Measurements from ENCODE around the gene UEVLD.

UEVLD gene

GRCh38 chr11:18495271-18495670 is 93.3 kb downstream of the UEVLD start:
- DNase-seq, result no peak

DNA sequence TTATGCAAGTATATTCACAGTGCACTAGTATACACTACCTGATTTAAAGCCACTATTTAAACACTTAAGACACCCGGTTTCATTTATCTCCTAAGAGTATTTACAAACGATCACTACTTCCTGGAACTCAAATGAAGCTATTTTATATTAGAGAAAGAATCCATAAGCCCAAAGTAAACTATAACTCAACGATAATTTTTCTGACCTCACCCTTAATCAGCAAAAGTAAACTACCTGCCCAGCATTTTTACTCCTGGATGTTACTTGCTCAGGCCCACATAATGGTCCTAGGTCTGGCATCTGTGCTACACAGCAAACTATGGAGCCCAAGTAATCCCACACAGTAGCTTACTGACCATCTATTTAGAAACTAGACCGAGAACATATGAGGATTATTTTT is 95.2 kb downstream of the UEVLD start:
- no peak for DNase-seq

- no peak for DNase-seq
Observed at GRCh38 chr11:18492888-18493287, 95.6 kb downstream of the UEVLD start.

DNA sequence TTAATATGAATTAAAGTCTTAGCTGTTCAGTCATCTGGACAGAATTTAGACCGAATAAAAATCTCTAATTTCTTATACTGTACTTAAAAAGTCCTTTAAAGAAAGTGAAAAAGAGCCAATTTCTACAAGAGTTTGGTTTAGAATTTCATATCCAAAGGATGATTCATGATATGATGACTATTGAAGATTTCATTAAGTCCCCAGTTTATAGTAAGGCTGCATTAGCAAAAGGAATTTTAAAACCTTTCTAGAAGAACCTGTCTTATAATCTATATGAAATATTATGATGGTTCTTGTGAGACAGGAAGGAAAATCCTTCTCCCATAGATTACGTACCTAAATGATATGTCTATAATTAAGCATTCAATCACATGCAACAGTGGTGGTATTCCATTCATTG is 96.6 kb downstream of the UEVLD start:
- no peak for DNase-seq

GRCh38 chr11:18490736-18491485 is 97.6 kb downstream of the UEVLD start:
- no peak for DNase-seq

GRCh38 chr11:18490319-18490718 is 98.2 kb downstream of the UEVLD start:
- no peak for DNase-seq

GRCh38 chr11:18485913-18486528 is 102.5 kb downstream of the UEVLD start:
- DNase-seq, result no peak
